Stimulated activated CD4-positive, alpha-beta T cell treated with anti-CD3 and anti-CD28 coated beads, Interleukin-1b, Interleukin-23, amount 100 ng/mL, for 24 hours (primary cell): ENCODE results near the gene FBLN2.
"Not testable (repeated sequence)": the region's sequence is repeated elsewhere in the genome, so short reads cannot be mapped to it uniquely, and the experiment has no call there.

Experiments
- DNase-seq, 4 experiments: peaks; one replicate each; pipeline ENCODE4 v3.0.0-alpha.2; 2020; ENCODE audit warnings: low read depth in 4 of 4, low spot score in 1 of 4

The FBLN2 gene

GRCh38 chr3:13548696-13549622 lies at the start of gene FBLN2:
Gene FBLN2 (plus strand): TSS chr3:13549125. CDS start chr3:13570356, 21,231 bp downstream.
- DNase-seq, result peak in 1 of 4 experiments; percentile 7

- DNase-seq, result not testable (repeated sequence)
Measured at GRCh38 chr3:13499246-13499645, 49.7 kb upstream of the FBLN2 start.

DNA sequence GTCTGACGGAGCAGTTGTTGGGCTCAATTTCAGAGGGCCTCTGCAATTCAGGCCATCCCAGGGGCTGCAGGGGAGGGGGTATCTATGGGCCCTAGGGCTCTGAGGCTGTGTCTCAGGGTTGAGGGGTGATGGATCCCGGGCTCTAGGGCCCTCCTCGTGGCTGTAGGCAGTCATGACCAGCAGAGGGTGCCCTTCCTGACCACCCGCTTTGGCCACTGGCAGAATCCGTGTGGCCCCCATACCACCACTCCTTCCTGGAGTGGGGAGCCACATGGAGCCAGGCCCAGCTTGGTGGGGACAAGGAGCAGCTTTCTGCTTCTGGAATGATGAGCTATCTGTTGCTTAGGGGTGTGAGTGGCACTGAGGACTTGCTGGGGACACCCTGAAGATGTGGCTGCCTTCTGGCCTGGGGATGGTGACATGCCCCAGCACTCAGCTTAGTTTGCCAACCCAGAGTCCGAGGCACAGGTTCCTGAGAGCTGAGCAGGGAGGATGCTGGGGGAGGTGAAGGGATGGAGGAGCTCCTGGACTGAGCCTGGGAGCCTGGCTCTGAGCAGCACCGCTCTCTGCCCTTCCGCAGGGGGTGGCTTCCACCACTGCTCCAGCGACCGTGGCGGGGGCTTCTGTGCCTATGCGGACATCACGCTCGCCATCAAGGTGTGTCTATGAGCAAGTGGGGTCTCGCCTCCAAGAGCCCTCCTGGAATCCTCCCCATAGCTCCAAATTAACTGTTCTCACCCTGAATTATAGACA lies 48.6 kb upstream of the FBLN2 start:
- DNase-seq, result no peak

- no peak for DNase-seq
Measured at GRCh38 chr3:13501056-13501455, 47.9 kb upstream of the FBLN2 start.

- no peak for DNase-seq
Measured at GRCh38 chr3:13501521-13501920, 47.4 kb upstream of the FBLN2 start.

DNA sequence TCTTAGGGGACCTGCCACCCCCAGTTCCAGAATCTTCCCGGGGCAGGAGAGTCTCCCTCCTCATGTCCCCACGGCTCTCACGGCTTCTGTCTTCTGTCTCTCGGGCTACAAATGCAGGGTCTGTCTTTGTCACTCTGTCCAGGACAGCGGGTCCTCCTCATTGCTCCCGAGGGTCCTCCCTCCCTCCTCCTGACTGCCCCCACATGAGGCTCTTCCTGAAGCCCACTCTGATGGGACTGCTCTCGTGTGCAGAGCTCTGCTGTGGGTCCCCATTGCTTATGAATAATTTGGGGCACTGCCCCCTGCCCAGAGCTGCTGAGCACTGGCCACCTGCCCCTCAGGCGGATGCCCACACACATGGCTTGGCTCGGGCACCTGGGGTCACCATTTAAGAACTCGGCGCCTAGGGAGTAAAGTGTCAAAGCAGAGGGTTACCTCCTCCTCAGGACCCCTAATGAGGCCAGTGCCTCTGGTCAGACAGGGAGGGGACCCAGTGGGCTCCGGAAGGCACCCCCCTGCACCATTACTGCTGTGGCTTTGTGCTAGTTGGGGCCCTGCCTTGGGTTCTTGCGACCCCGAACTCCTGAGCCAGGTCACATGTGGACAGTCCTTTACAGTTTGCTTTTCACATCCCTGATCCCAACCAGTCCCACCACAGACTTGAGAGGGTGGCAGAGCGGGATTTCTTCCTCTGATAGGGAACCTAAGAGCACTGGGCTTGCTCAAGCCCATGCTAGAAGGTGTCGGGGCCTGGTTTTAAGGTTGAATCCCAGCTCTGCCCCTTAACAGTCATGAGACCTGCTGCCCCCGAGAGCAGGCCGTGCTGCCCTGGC lies 46.8 kb upstream of the FBLN2 start:
- no peak for DNase-seq

DNA sequence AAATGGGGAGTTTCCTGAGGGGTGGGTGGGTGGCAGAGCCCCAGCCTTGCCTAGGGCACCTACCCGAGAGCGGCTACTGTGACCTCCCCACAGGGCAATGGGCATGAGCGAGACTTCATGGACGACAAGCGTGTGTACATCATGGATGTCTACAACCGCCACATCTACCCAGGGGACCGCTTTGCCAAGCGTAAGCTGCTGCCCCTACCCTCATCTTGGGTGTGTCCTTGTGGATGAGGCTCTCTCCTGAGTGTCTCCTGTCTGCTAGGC lies 46.2 kb upstream of the FBLN2 start:
- no peak for DNase-seq

DNA sequence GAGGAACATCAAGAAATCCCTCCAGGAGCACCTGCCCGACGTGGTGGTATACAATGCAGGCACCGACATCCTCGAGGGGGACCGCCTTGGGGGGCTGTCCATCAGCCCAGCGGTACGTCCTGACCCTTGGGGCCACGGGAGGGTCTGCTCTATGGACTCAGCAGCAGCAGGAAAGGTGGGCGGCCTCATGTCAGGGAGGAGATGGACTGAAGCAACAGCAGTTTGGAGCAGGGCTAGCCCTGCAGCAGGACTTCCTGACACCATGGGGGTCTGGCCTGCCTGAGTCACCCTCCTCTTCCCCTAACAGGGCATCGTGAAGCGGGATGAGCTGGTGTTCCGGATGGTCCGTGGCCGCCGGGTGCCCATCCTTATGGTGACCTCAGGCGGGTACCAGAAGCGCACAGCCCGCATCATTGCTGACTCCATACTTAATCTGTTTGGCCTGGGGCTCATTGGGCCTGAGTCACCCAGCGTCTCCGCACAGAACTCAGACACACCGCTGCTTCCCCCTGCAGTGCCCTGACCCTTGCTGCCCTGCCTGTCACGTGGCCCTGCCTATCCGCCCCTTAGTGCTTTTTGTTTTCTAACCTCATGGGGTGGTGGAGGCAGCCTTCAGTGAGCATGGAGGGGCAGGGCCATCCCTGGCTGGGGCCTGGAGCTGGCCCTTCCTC lies 44.6 kb upstream of the FBLN2 start:
- DNase-seq, result no peak

DNA sequence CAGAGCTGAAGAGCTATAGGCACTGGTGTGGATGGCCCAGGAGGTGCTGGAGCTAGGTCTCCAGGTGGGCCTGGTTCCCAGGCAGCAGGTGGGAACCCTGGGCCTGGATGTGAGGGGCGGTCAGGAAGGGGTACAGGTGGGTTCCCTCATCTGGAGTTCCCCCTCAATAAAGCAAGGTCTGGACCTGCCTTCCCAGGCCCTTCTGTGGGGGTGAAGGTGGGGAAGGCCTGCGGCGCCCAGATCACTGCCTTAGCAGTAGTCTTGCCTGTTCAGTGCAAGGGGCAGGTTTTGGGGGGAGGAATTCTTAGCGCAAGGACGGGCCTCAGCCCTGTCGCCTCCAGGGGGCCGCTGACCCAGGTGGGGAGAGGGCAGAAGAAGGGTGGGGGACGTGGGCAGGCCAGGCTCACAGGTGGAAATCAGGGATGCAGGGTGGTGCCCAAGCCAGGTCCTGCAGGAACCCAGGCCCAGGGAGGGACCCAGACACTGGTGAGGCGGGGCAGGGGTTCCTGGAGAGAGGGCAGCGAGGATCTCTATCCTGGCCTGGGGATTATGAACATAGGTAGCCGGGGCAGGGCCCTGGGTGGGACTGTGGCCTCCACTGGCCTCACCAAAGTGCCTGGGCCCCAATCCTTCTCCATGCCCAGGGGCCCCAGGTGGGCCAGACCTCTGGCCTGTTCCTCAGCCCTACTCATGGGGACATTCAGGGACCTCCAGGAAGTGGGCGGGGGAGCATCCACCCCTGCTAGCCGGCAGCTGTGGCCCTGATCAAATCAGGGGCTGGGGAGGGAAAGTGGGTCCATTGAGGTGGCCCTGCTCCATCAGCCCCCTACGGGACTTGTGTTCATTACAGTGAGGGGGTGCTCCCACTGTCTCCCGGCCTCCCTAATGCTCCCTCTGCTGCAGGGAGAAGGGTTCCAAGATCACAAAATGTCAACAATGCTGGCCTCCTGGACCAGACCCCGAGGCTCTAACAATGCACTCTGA lies 43.5 kb upstream of the FBLN2 start:
- no peak for DNase-seq

DNA sequence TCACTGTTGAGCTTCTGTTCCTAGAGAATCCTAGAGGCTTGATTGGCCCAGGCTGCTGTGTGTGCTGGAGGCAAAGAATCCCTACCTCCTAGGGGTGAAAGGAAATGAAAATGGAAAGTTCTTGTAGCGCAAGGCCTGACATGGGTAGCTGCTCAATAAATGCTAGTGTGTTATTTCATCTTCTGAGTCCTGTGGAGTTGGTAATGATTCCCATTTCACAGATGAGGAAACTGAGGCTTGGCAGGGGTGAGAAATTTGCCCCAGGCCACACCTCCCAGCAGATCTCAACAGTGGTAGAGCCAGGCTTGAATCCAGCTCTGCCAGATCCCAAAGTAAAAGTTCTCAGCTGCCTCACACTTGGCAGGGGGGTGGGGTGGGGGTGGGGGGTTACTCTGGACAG lies 42.7 kb upstream of the FBLN2 start:
- no peak for DNase-seq

GRCh38 chr3:13506680-13507079 lies 42.2 kb upstream of the FBLN2 start:
- DNase-seq, result no peak

DNA sequence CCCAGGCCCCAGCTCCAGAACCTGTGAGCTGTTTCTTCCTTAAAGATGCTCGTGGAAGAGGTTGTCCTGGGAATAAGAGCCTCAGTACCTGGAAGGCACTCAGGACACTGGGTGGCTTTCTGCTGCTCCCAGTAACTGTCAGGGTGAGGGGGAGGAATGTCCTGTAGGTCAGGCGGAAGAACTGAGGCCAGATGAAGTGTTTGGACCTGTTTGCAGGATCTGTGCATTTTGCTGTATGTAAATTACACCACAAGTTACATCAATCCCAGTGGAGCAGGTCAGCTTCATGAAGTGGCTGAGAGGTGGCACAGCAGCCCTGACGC lies 41.7 kb upstream of the FBLN2 start:
- DNase-seq, result no peak

GRCh38 chr3:13507570-13508339 lies 41.2 kb upstream of the FBLN2 start:
- DNase-seq, result no peak

DNA sequence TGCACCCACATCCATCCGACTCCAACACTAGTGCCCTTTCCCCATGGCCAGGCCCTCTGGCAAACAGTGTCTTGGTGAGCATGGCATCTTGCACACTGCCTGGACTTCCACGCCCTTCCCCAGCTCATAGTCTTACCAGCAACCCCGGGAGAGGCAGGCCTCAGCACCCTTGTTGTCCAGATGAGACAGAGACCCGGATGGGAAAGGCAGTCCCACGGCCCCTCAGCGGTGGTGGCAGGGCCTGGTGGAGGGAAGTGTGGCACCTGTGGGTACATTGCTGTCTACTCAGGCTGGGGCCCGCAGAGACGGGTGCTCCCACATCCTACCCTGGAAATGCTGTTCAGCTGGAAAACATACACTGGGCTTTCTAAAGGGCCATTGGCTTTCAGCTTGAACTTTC lies 40.4 kb upstream of the FBLN2 start:
- DNase-seq, result no peak

GRCh38 chr3:13509059-13509815 lies 39.7 kb upstream of the FBLN2 start:
- no peak for DNase-seq

GRCh38 chr3:13509816-13510192 lies 39.1 kb upstream of the FBLN2 start:
- DNase-seq, result no peak

DNA sequence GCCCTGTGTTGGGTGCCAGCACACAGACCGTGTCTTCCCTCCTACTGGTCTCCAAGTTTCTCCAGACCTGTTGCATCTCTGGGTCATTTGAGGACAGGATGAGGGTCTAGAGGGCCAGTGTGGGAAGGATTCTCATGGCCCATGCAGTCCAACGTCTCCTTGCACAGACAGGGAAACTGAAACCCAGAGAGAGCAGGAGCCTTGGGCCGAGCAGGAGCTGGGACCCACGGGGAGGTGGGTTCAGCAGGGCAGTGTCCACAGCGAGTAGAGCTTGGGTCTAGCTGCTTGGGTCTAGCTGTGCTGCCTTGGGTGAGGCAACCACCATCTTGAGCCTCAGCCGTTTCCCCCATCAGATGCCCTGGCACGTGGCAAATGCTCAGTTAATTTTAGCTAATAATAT lies 36.5 kb upstream of the FBLN2 start:
- DNase-seq, result no peak

GRCh38 chr3:13513051-13513912 lies 35.6 kb upstream of the FBLN2 start:
- DNase-seq, result no peak
